ENCODE results near the gene NMS.

Gene NMS, protein sequence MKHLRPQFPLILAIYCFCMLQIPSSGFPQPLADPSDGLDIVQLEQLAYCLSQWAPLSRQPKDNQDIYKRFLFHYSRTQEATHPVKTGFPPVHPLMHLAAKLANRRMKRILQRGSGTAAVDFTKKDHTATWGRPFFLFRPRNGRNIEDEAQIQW

GRCh38 chr2:100470182-100470581 lies at the start of gene NMS:
Gene NMS, plus strand, starts transcription at chr2:100470482. Its CDS starts 7 bp downstream, at chr2:100470489.
- FAIRE-seq, result no peak

- FAIRE-seq, result no peak
Measured at GRCh38 chr2:100422320-100423055, 47.8 kb upstream of the NMS start.

DNA sequence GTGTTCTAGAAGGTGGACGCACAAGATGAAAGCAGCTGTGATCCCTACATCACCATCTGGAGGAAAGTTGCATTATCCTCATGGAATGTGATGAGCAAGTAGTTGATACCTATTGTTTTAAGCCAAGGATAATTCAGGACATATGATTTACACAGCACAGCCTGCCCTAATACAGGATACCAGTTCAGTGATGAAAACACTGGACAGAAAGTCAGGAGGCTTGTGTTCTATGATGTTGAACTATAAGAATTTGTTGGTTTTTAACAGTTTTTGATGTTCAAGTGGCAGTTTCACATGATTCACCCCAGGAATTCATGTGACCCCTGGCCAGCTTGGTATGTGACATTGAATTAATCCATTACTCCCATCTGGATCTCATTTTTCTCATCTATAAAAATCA lies 46.7 kb upstream of the NMS start:
- FAIRE-seq, result no peak

GRCh38 chr2:100424277-100424875 lies 45.9 kb upstream of the NMS start:
- FAIRE-seq, result no peak

GRCh38 chr2:100425107-100425506 lies 45.2 kb upstream of the NMS start:
- FAIRE-seq, result no peak

DNA sequence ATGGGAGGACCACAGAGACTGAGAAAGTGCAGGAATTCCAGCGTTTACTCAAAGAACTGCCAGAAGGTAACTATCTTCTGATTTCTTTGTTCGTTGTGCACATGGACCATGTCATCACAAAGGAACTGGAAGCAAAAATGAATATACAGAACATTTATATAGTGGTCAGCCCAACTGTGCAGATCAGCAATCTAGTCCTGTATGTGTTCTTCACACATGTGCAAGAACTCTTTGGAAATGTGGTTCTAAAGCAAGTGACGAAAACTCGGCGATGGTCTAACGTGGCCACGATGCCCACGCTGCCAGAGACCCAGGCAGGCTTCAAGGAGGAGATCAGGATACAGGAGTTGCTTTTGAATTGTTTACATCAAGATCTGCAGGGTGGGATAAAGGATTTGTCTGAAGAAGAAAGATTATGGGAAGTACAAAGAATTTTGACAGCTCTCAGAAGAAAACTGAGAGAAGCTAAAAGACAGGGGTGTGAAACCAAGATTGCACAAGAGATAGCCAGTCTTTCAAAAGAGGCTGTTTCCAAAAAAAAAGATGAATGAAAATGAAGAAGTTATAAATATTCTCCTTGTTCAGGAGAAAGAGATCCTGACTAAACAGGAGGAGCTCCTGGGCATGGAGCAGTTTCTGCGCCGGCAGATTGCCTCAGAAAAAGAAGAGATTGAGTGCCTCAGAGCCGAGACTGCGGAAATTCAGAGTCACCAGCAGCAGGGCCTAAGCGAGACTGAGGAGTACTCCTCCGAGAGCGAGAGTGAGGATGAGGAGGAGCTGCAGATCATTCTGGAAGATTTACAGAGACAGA lies 44.5 kb upstream of the NMS start:
- no peak for FAIRE-seq

DNA sequence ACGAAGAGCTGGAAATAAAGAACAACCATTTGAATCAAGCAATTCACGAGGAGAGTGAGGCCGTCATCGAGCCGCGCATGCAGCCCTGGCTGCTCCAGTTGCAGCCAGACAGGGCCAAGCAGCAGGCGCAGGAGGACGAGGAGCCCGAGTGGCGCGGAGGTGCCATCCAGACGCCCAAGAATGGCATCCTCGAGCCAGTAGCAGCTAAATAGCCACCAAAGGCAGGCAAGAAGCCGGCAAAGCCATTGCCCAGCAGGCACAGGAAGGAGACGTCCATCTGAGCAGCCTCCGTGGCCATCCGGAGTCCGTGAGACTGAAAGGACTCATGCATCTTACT lies 43.9 kb upstream of the NMS start:
- FAIRE-seq, result no peak

GRCh38 chr2:100427111-100427510 lies 43.2 kb upstream of the NMS start:
- FAIRE-seq, result no peak

GRCh38 chr2:100427627-100428258 lies 42.5 kb upstream of the NMS start:
- peak; percentile 82 for FAIRE-seq

DNA sequence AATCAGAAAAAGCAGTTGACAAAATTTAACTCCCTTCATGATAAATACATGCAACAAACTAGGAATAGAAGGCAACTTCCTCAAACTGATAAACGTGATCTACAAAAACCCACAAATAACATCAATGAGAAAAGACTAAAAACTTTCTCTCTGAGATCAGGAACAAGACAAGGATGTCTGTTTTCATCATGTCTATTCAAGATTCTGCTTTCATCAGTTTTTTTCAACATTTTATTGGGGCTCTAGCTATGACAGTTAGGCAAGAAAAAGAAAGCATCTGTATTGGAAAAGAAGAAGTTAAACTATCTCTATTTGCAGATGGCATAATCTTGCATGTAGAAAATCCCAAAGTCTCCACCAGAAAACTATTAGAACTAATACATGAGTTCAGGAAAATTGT lies 40.6 kb upstream of the NMS start:
- no peak for FAIRE-seq

GRCh38 chr2:100437751-100438150 lies 32.5 kb upstream of the NMS start:
- no peak for FAIRE-seq

GRCh38 chr2:100446696-100447095 lies 23.6 kb upstream of the NMS start:
- FAIRE-seq, result no peak

DNA sequence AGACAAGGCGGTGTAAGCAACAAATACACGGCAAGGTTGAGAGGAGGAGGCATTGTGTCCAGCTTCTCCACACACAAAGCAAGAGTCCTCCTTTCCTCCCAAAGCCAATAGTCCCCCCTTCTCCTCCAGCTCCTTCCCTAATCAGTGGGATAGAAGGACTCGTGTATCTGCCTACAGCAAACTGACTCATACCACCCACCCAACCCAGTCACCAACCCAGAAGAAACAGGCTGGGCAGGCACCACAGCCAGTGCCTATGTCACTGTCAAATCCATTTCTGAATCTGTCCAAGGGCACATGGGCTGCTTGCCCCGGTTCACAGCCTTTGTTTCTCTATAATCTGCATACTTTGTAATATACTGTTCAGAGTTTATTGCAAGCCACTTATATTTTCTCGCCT lies 19.2 kb upstream of the NMS start:
- no peak for FAIRE-seq

- no peak for FAIRE-seq
Measured at GRCh38 chr2:100451734-100452133, 18.5 kb upstream of the NMS start.

GRCh38 chr2:100453853-100454252 lies 16.4 kb upstream of the NMS start:
- FAIRE-seq, result no peak

DNA sequence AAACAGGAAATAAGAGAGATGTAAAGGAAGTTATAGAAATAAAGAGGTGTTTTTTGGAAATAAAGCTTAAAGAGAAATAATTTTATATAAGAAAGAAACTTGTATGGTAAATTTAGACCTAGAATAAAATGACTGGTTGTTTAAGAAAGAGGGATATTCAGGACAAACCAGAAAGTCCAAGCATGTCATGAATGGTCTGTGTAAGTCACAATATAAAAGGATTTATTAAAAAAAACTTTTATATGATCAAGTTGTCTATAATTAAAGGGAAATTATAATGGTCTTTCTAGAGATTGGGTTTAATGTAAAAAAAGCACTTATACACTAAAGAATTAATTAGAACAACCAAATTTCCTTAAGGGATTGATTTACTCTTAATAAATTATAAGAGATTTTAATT lies 13.9 kb upstream of the NMS start:
- FAIRE-seq, result peak; percentile 24

DNA sequence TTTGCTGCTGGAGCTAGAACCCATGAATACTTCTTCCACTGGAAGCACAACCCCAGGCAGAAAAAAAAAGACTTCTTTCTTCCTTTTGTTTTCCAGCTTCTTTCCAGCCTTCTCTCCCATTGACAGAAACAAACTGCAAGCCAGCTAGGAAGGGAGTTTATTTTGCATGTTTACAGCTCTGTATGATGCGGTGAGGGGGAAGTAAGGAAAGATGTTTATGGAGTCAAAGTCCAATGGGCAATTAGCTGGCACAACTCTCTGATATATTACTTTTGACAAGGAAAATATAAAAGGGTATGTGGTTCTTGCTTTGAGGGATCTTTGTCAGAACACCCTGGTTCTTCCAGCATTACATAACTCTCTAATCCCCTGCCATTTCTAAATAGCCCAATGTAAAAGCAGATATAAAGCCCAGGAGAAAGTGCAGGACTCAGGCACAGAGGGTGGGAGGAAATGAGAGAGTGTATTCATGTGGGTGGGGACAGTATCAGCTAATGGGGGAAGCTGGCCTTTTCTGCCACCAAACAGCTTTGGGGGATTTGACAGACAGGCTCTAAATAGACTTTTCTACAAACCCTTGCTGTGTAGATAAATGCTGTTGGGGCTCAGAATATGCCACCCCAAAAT lies 9.3 kb upstream of the NMS start:
- FAIRE-seq, result no peak

- no peak for FAIRE-seq
Measured at GRCh38 chr2:100470898-100471514, 724 bp downstream of the NMS start.

- FAIRE-seq, result no peak
Measured at GRCh38 chr2:100476606-100477005, 6.3 kb downstream of the NMS start.

DNA sequence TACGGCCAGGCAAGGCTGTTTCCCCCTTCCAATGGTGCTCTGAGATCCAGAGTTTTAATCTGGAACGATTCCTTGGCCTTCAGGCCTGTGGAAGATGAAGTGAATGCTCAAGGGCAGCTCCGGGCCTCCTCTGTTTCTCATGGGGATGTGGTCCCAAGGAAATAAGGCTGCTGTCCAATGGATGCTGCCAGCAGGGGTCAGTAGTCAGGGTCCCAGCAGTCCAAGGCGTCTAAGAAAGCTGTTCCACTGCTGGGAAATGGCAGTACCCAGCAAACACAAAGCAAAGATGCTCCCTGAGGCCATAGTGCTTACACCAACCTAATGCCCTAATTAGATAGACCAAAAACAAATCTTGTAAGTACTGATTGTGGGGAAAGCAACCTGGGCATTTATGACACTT lies 12.5 kb downstream of the NMS start:
- FAIRE-seq, result no peak

GRCh38 chr2:100483895-100484294 lies 13.6 kb downstream of the NMS start:
- no peak for FAIRE-seq

DNA sequence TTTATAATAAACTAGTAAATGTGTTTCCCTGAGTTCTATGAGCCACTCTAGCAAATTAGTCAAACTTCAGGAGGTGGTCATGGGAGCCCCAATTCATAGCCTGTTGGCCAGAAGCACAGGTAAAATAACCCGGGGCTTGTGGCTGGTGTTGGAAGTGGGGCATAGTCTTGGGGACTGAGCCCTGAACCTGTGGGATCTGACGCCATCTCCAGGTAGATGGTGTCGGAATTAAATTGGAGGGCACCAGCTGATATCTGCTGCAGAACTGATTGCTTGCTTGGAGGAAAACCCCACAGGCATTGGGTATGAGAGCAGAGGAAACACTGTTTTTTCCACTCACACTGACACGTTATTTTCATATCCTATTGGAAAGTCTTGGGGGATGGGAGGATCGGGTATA lies 14.1 kb downstream of the NMS start:
- no peak for FAIRE-seq

Data from colon (tissue), 2 donors.